GM19238 (cell line): ENCODE results near the gene SRPK3.

ENCODE experiments used
- DNase-seq: peaks from one replicate; pipeline ENCODE4 v3.0.0; 2011; ENCODE audit warnings: low spot score; ENCODE audit not compliant: insufficient read length

The SRPK3 gene

DNA sequence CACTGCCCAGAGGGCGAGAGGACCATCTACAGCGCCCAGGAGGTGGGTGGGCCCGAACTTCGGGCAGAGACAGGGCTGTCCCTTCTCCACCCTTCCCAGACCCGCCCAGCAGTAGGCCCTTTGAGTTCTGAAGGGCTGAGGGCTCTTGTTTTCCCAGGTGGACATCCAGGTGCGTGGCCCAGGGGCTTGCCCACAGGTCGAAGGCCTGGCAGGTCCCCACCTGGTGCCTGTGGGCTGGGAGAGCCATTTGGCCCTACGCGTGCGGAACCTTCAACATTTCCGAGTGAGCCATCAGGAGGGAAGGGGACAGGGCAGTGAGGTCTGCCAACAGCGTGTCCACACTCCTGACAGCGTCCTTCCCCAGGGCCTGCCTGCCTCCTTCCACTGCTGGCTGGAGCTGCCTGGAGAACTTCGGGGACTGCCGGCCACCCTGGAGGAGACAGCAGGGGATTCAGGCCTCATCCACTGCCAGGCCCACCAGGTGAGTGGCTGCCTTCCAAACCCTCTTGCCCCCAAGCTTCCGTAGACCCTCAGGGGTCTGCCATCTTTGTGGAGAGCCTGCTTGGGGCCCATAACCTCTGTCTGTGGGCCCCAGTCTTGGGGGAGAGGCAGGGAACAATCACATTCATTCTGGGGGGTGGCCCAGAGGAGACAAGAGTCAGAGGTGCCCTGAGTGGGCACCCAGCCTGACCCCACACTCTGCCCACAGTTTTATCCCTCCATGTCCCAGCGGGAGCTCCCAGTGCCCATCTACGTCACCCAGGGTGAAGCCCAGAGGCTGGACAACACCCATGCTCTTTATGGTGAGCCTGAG lies 10.0 kb upstream of the SRPK3 start:
- no peak for DNase-seq

DNA sequence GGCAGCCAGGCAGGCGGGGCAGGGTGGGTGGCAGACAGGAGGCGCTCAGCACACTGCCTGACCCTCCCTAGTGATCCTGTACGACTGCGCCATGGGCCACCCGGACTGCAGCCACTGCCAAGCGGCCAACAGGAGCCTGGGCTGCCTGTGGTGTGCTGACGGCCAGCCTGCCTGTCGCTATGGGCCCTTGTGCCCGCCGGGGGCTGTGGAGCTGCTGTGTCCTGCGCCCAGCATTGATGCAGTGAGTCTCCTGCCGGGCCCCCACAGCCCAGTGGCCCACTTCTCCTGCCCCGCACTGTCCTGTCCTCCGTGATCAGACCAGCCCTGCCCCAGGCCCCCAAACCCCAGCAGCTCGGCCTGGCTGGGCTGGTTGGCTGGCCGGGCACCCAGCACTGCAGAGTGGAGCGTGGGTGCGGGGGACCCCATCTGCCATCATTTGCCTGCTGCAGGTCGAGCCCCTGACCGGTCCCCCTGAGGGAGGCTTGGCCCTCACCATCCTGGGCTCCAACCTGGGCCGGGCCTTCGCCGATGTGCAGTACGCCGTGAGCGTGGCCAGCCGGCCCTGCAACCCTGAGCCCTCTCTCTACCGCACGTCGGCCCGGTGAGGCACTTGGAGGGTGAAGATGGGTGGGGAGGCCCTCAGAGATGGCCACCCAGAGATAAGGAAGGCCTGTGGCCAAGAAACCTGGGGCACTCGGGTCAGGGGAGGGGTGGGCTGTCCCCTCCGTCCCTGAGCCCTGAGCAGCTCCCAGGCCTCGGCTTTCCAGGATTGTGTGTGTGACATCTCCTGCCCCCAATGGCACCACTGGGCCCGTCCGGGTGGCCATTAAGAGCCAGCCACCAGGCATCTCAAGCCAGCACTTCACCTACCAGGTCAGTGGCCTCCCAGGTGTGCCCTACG lies 9.2 kb upstream of the SRPK3 start:
- DNase-seq: no peak

DNA sequence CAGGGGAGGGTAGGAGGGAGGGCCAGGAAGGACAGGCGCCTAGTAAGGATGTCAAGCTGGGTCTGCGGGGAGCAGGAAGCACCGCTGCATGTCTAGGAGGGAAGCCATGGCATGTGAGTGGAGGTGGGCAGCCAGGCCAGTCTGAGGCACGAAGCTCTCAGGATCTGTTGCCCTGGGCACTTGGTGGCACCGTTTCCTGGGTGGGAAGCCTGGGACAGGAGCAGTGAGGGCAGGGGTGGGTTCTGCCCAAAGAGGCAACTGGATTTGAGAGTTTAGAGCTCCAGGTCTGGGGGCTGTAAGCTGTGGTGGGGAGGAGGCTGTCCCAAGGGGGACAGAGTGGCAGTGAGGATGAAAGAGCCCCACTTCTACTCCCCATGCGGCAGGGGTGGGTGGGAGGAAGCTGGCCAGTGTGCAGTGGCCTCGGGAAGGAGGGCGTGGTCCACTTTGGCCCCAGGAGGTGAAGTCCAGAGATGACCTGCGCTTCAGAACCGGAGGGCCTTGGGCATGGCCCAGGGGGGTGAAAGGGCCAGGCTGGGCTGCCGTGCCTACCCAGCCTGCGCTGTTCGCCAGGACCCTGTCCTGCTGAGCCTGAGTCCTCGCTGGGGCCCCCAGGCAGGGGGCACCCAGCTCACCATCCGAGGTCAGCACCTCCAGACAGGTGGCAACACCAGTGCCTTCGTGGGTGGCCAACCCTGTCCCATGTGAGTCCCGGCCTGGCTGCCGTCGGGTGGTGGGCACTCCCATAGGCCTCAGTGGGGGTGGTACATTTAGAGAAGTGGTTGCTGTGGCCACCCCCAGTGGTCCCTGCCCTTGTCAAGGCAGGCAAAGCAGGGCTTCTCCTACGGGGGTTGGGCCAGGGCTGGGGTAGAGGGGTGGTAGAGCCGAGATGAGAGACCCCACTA lies 8.3 kb upstream of the SRPK3 start:
- DNase-seq: no peak

DNA sequence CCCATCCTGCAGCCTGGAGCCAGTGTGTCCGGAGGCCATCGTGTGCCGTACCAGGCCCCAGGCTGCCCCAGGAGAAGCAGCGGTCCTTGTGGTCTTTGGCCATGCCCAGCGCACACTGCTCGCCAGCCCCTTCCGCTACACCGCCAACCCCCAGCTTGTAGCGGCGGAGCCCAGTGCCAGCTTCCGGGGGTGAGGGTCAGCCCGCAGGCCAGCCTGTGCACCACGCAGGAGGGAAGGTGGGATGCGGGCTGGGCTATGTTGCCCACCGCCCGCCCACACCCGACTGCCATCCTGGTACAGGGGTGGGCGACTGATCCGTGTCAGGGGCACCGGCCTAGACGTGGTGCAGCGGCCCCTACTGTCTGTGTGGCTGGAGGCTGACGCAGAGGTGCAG lies 7.6 kb upstream of the SRPK3 start:
- no peak for DNase-seq

DNA sequence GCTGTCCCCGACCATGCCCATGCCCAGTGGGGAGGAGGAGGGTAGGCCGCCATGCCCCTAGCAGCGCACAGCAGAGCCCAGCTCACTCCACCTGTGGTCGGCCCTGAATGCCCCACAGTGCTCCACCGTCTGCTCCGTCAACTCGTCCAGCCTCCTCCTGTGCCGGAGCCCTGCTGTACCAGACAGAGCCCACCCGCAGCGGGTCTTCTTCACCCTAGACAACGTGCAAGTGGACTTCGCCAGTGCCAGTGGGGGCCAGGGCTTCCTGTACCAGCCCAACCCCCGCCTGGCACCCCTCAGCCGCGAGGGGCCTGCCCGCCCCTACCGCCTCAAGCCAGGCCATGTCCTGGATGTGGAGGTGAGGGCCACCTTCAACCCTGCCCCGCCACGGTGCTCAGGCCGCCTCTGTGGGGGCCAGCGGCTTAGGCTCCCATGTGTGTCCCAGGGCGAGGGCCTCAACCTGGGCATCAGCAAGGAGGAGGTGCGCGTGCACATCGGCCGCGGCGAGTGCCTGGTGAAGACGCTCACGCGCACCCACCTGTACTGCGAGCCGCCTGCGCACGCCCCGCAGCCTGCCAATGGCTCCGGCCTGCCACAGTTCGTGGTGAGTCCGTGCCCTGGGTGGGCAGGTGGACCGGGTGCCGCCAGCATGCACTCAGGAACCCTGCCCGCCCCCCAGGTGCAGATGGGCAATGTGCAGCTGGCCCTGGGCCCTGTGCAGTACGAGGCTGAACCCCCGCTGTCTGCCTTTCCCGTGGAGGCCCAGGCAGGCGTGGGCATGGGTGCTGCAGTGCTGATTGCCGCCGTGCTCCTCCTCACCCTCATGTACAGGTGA lies 6.9 kb upstream of the SRPK3 start:
- no peak for DNase-seq

DNA sequence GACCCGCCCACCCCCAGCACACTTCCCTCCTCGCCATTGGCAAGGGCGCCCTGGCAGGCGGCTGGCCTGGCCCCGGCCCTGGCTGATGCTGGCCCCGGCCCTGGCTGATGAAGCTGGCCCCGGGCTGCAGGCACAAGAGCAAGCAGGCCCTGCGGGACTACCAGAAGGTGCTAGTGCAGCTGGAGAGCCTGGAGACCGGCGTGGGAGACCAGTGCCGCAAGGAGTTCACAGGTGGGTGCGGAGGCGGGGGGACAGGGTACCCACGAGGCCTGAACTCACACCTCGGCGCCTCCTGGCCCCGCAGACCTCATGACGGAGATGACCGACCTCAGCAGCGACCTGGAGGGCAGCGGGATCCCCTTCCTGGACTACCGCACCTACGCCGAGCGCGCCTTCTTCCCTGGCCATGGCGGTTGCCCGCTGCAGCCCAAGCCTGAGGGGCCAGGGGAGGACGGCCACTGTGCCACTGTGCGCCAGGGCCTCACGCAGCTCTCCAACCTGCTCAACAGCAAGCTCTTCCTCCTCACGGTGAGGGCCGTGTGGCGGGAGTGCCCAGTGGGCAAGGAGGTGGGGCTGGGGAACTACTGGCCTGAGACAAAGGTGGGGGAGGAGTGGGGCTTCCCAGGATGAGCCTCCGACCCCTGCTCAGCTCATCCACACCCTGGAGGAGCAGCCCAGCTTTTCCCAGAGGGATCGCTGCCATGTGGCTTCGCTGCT lies 6.1 kb upstream of the SRPK3 start:
- no peak for DNase-seq

DNA sequence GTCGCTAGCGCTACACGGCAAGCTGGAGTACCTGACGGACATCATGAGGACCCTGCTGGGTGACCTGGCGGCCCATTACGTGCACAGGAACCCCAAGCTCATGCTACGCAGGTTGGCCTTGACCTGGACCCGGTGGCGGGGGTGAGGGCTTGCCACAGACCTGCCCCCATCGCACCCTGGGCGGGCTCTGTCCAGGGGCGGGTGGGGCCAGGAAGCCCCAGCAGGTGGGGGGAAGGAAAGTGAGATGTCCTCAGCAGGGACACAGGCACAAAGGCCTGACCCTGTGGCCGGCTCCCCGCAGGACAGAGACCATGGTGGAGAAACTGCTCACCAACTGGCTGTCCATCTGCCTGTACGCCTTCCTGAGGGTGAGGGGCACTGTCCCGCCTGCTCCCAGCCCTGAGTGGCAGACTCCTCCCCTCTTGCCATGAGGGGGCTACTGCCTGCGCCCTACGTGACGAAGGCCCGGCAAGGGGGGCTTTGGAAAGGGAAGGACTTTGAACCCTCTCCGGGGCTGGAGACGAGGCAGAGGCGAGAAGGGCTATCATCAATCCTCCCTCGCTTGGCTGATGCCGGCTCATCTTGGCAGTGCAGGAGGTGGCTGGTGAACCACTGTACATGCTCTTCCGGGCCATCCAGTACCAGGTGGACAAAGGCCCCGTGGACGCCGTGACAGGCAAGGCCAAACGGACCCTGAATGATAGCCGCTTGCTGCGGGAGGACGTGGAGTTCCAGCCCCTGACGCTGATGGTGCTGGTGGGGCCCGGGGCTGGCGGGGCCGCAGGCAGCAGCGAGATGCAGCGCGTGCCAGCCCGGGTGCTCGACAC lies 5.3 kb upstream of the SRPK3 start:
- DNase-seq: no peak

DNA sequence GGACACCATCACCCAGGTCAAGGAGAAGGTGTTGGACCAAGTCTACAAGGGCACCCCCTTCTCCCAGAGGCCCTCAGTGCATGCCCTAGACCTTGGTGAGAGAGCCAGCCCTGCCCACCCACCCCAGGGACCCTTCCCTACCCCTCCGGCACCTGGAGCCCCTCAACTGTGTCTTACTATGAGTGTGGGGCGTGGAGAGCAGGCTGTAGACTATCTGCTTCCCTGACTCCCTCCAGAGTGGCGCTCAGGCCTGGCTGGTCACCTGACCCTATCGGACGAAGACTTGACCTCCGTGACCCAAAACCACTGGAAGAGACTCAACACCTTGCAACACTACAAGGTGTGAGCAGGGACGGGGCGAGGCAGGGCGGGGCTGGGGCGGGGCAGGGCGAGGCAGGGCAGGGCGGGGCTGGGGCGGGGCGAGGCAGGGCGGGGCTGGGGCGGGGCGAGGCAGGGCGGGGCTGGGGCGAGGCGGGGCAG lies 4.7 kb upstream of the SRPK3 start:
- DNase-seq: no peak

DNA sequence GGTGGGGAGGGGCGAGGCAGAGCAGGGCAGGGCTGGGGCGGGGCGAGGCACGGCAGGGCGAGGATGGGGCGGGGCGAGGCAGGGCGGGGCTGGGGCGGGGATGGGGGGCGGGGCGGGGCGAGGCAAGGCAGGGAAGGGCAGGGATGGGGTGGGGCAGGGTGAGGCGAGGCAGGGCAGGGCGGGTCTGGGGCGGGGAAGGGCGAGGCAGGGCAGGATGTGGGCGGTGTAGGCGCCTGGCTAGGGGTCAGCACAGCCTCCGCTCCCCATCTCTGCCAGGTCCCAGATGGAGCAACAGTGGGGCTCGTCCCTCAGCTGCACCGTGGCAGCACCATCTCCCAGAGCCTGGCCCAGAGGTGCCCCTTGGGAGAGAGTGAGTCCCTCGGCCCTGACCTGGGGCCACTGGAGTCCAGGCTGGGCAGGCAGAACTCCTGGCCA lies 4.2 kb upstream of the SRPK3 start:
- DNase-seq: no peak

DNA sequence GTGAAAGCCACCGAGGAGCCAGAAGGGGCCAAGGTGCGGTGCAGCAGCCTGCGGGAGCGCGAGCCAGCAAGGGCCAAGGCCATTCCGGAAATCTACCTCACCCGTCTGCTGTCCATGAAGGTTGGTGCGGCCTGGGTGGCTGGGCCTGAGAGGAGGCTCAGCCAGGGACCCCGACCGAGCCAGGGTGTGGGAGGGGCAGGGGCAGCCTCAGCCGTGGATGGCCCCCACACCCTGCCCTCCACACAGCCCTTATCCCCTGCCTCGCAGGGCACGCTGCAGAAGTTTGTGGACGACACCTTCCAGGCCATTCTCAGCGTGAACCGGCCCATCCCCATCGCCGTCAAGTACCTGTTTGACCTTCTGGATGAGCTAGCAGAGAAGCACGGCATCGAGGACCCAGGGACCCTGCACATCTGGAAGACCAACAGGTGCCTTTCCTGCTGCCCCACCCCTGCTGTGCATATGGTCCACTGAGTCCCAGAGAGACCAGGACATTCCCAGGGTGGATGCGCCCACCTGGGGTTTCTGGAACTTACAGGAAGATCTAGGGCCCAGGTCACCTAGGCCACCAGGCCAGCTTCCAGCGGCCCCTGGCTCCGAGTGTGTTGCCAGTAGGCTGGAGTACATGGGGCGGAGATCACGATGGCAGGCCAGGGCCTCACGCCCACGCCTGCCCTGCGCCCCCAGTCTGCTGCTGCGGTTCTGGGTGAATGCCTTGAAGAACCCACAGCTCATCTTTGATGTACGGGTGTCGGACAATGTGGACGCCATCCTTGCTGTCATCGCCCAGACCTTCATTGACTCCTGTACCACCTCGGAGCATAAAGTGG lies 3.4 kb upstream of the SRPK3 start:
- DNase-seq: no peak

DNA sequence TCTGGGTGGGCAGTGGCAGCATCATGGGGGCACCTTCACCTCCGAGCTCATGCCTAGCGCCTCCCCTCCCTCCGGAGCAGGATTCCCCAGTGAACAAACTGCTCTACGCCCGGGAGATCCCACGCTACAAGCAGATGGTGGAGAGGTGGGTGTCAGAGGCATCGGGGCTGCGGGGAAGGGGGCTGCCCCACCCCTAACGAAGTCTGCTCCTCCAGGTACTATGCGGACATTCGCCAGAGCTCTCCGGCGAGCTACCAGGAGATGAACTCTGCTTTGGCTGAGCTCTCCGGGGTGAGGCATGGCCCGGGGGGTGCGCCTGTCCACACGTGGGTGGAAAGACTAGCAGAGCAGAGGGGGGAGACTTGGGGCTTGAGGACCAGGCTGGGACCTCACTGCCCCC lies 2.7 kb upstream of the SRPK3 start:
- DNase-seq: no peak

DNA sequence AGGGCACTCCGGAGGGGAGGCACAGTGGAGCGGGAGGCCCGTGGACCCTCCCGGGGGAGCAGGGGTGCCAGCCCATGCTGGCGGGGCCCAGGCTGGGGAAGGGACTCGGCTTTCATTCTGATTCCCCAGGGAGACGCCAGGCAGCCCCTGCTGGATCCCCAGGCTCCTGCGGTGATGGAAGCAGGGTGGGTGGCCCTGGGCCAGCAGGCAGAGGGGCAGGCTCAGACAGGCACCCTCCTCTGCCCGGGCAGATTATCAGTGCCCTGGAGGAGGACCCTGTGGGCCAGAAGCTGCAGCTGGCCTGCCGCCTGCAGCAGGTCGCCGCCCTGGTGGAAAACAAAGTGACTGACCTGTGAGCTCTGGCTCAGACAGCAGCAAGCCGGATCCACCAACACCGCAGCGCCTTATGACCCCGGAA lies 2.1 kb upstream of the SRPK3 start:
- DNase-seq: no peak

DNA sequence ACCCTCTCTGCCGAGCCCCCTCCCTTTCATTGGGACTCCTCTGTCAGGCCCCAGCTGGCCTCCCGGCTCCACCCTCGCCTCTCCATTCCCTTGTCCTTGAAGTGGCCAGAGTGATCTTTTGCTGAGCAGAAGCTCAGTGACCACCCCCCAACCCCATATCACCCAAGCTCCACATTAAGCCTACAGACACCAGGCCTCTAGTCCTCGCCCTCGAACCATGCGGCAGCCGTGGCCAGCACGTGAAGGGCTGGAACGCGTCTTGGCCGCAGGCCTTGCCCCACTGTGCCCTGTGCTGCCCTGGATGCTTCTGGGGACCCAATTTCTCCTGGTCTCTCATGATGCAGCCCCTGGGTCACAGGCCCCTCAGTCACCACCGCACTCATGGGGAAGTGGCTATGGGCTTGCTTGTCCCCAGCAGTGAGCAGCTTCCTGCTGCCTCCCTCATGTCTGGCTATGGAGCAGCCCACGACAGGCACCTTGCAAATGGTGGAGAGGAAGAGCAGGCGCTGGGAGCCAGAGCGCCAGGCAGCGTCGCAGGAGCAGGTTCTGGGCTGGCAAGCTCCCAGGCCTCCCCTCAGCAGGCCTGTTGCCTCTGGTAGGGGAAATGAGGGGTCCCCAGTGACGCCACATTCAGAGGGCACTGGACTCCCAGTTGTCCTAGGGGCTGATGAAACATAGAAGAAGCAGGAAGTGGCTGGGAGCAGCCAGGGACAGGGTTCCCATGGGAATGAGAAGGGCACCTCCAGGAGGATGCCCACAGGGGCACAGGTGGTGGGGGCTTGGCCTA lies 757 bp upstream of the SRPK3 start:
- DNase-seq: no peak

DNA sequence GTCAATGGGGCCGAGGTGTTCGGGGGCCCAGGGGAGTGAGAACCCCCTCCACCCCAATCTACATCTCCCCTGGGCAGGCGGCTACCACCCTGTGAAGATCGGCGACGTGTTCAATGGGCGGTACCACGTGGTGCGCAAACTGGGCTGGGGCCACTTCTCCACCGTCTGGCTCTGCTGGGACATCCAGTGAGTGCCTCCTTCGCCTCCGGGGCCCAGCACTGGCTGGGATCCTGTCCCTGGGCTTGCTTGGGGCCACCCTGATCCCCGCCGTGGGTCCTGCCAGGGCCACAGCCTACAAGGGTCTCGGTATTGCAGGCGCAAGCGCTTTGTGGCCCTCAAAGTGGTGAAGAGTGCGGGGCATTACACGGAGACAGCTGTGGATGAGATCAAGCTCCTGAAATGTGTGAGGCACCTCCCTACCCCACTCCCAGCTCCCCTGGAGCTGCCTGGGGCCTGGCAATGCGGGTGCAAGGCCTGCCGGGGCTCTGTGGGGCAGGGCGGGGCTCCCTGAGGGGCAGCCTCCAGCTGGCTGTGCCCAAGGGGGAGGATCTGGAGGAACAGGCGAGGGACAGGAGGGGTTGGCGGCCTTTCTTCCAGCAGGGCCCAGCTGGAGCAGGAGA lies 697 bp downstream of the SRPK3 start:
- no peak for DNase-seq

DNA sequence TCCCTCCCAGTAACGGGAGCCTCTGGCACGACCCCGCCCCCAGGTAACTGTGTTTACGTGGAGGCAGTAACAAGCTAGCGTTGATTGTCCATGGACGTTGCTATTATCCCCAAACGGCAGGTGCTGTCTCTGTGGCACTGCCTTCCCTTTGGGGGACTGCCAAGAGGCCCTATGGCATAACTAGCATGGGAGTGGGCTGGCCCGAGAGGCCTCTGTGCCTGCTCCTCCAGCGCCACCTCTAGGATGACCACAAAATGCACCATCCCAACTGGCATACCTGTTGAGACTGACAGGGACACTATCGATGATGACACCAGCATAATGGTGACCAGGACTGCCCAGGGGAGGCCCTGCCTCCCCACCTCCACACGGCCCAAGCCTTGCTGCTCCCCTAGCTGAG lies 1.5 kb downstream of the SRPK3 start:
- no peak for DNase-seq

DNA sequence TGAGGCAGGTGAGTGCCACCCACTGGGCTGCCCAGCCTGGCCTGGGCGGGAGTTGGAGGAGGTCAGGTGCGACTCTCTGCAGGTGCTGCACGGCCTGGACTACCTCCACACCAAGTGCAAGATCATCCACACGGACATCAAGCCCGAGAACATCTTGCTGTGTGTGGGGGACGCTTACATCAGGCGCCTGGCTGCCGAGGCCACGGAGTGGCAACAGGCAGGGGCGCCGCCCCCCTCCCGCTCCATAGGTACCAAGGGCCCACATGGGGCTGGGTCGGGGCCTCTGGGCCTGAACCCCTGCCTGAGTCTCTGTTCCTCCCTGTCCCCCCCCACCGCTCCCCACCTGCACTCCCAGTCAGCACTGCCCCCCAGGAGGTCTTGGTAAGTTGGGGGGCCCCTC lies 2.0 kb downstream of the SRPK3 start:
- DNase-seq: no peak
